ENCODE data around the gene GKN2.

GRCh38 chr2:68969736-68970490 is 17.2 kb upstream of the GKN2 start:
- TF ChIP-seq POLR2A (IDR thresholded peaks at IDR 0.05; ENCODE audit: low read length) = no peak
- TF ChIP-seq GATA1 (IDR thresholded peaks at IDR 0.05; ENCODE audit: low read depth, low read length) = no peak
